HG03139 (cell line): ENCODE measurements around the gene TYRP1.
"Not testable (repeated sequence)": the region's sequence is repeated elsewhere in the genome, so short reads cannot be mapped to it uniquely, and the experiment has no call there.

ENCODE experiments used
- ATAC-seq: cut with Tn5 transposase; IDR thresholded peaks from one replicate; pipeline ENCODE4 v1.9.1; 2021; ENCODE audit not compliant: unreplicated experiment

TYRP1 gene

GRCh38 chr9:12693141-12693540, at the start of gene TYRP1:
Gene TYRP1, plus strand, starts transcription at chr9:12693385. Its CDS starts 612 bp downstream, at chr9:12693997.
- no peak for ATAC-seq

GRCh38 chr9:12643686-12644085, 49.5 kb upstream of the TYRP1 start:
- no peak for ATAC-seq

- no peak for ATAC-seq
Observed at GRCh38 chr9:12648925-12649324, 44.3 kb upstream of the TYRP1 start.

- ATAC-seq: no peak
Observed at GRCh38 chr9:12651125-12651524, 42.1 kb upstream of the TYRP1 start.

- no peak for ATAC-seq
Observed at GRCh38 chr9:12652973-12653372, 40.2 kb upstream of the TYRP1 start.

GRCh38 chr9:12656803-12657202, 36.4 kb upstream of the TYRP1 start:
- no peak for ATAC-seq

GRCh38 chr9:12657233-12657632, 36.0 kb upstream of the TYRP1 start:
- no peak for ATAC-seq

GRCh38 chr9:12657998-12658397, 35.2 kb upstream of the TYRP1 start:
- ATAC-seq: no peak

GRCh38 chr9:12658531-12659209, 34.5 kb upstream of the TYRP1 start:
- ATAC-seq: no peak

GRCh38 chr9:12659220-12659619, 34.0 kb upstream of the TYRP1 start:
- ATAC-seq: no peak

GRCh38 chr9:12666813-12667212, 26.4 kb upstream of the TYRP1 start:
- ATAC-seq: no peak

GRCh38 chr9:12667892-12668291, 25.3 kb upstream of the TYRP1 start:
- no peak for ATAC-seq

- no peak for ATAC-seq
Observed at GRCh38 chr9:12670006-12670405, 23.2 kb upstream of the TYRP1 start.

- no peak for ATAC-seq
Observed at GRCh38 chr9:12674961-12675360, 18.2 kb upstream of the TYRP1 start.

- ATAC-seq: not testable (repeated sequence)
Observed at GRCh38 chr9:12677462-12678126, 15.6 kb upstream of the TYRP1 start.

GRCh38 chr9:12680341-12680740, 12.8 kb upstream of the TYRP1 start:
- no peak for ATAC-seq

GRCh38 chr9:12680757-12681156, 12.4 kb upstream of the TYRP1 start:
- ATAC-seq: no peak

- no peak for ATAC-seq
Observed at GRCh38 chr9:12681620-12682019, 11.6 kb upstream of the TYRP1 start.

- ATAC-seq: no peak
Observed at GRCh38 chr9:12684974-12685373, 8.2 kb upstream of the TYRP1 start.

GRCh38 chr9:12689233-12689632, 4.0 kb upstream of the TYRP1 start:
- ATAC-seq: no peak

GRCh38 chr9:12694013-12694412, 828 bp downstream of the TYRP1 start:
- ATAC-seq: no peak

GRCh38 chr9:12695474-12695873, 2.3 kb downstream of the TYRP1 start:
- ATAC-seq: no peak
